HEK293 (cell line): ENCODE measurements around the gene GBX2.

ENCODE experiments used
- CTCF ChIA-PET: fragments of 350-600 bp; formaldehyde crosslinking; extraction: SDS; loops from one replicate; lab custom pipeline; 2021; ENCODE audit warnings: antibody characterized with exemption; lab: Yijun Ruan, JAX
- POLR2A ChIA-PET: fragments of 300-600 bp; formaldehyde crosslinking; extraction: SDS; loops from one replicate; lab custom pipeline; 2020; ENCODE audit warnings: antibody characterized with exemption, inconsistent platforms; lab: Yijun Ruan, JAX
- H3K27ac ChIP-seq: fragments of 200-500 bp; sonication (Bioruptor generic); 2 replicates; pipeline ENCODE4 v1.5.1; 2014; ENCODE audit warnings: low read depth, low read length, control low read depth, inconsistent platforms; ENCODE audit errors: extremely low read depth
- H3K36me3 ChIP-seq, 2 experiments: fragments of 200-500 bp in 1 of 2; sonication (Bioruptor generic) in 1 of 2; 1 replicate in 1 of 2; 2 replicates in 1 of 2; pipeline ENCODE4 v1.5.1; 2014 to 2017; ENCODE audit warnings: inconsistent platforms in 2 of 2, low read length in 2 of 2; ENCODE audit not compliant: control insufficient read depth in 2 of 2, insufficient read depth in 1 of 2
- H3K4me1 ChIP-seq: fragments of 200-500 bp; sonication (Bioruptor generic); 2 replicates; pipeline ENCODE4 v1.5.1; 2014; ENCODE audit warnings: mild to moderate bottlenecking, low read length, inconsistent platforms; ENCODE audit not compliant: control insufficient read depth, insufficient read depth
- H3K4me3 ChIP-seq: 2 replicates; pipeline ENCODE4 v1.5.1; 2011; ENCODE audit warnings: low read depth, mild to moderate bottlenecking, control low read depth, low read length, moderate library complexity
- H3K9me3 ChIP-seq: fragments of 200-500 bp; sonication (Bioruptor generic); 2 replicates; pipeline ENCODE4 v1.5.1; 2014; ENCODE audit warnings: low read depth, low read length, inconsistent platforms; ENCODE audit not compliant: control insufficient read depth, insufficient read depth
- EGR2 ChIP-seq: fragments of 450-650 bp; formaldehyde crosslinking; IDR thresholded peaks from 2 replicates; pipeline ENCODE4 v1.5.1; 2016; ENCODE audit warnings: low read depth, missing biosample characterization, missing genetic modification characterization
- KLF1 ChIP-seq: fragments of 450-650 bp; formaldehyde crosslinking; IDR thresholded peaks from 2 replicates; pipeline ENCODE4 v1.5.1; 2016; ENCODE audit warnings: missing biosample characterization, missing genetic modification characterization
- KLF9 ChIP-seq: fragments of 450-650 bp; formaldehyde crosslinking; IDR thresholded peaks from 2 replicates; pipeline ENCODE4 v1.5.1; 2016; ENCODE audit warnings: missing biosample characterization, missing genetic modification characterization, low read depth
- TRIM28 ChIP-seq: IDR thresholded peaks from 2 replicates; pipeline ENCODE4 v1.6.1; 2011; ENCODE audit warnings: low read length, control low read depth, borderline replicate concordance
- YY1 ChIP-seq: fragments of 450-650 bp; formaldehyde crosslinking; IDR thresholded peaks from 2 replicates; pipeline ENCODE4 v1.5.1; 2018; ENCODE audit warnings: missing biosample characterization, missing genetic modification characterization
- ZBTB7A ChIP-seq: fragments of 450-650 bp; formaldehyde crosslinking; IDR thresholded peaks from 2 replicates; pipeline ENCODE4 v1.5.1; 2016; ENCODE audit warnings: low read depth, missing biosample characterization, missing genetic modification characterization
- ZNF112 ChIP-seq: fragments of 450-650 bp; formaldehyde crosslinking; IDR thresholded peaks from 2 replicates; pipeline ENCODE4 v1.5.0; 2017; ENCODE audit warnings: missing biosample characterization, missing genetic modification characterization
- ZNF146 ChIP-seq: fragments of 450-650 bp; formaldehyde crosslinking; IDR thresholded peaks from 2 replicates; pipeline ENCODE4 v1.5.1; 2016; ENCODE audit warnings: missing biosample characterization, missing genetic modification characterization
- ZNF341 ChIP-seq: fragments of 450-650 bp; formaldehyde crosslinking; IDR thresholded peaks from 2 replicates; pipeline ENCODE4; 2016; ENCODE audit warnings: low read depth, missing biosample characterization, missing genetic modification characterization
- ZNF354C ChIP-seq: fragments of 450-650 bp; formaldehyde crosslinking; IDR thresholded peaks from 2 replicates; pipeline ENCODE4 v1.5.1; 2016; ENCODE audit warnings: missing biosample characterization, missing genetic modification characterization, low read depth, borderline replicate concordance
- ZNF404 ChIP-seq: fragments of 450-650 bp; formaldehyde crosslinking; IDR thresholded peaks from 2 replicates; pipeline ENCODE4 v1.5.1; 2017; ENCODE audit warnings: missing biosample characterization, missing genetic modification characterization
- ZNF426 ChIP-seq: fragments of 450-650 bp; formaldehyde crosslinking; IDR thresholded peaks from 2 replicates; pipeline ENCODE4 v1.5.1; 2017; ENCODE audit warnings: missing biosample characterization, missing genetic modification characterization, mild to moderate bottlenecking, inconsistent platforms, moderate library complexity
- ZNF473 ChIP-seq: fragments of 450-650 bp; formaldehyde crosslinking; IDR thresholded peaks from 2 replicates; pipeline ENCODE4 v1.5.1; 2017; ENCODE audit warnings: missing biosample characterization, missing genetic modification characterization
- ZNF548 ChIP-seq: fragments of 450-650 bp; formaldehyde crosslinking; IDR thresholded peaks from 2 replicates; pipeline ENCODE4 v1.5.1; 2016; ENCODE audit warnings: missing biosample characterization, missing genetic modification characterization
- TF ChIP-seq, protein P1 (sequence below): fragments of 450-650 bp; formaldehyde crosslinking; IDR thresholded peaks from 2 replicates; pipeline ENCODE4 v1.5.0; 2017; ENCODE audit warnings: missing biosample characterization, missing genetic modification characterization, borderline replicate concordance
- TF ChIP-seq, protein P2 (sequence below): fragments of 450-650 bp; formaldehyde crosslinking; IDR thresholded peaks from 2 replicates; pipeline ENCODE4 v1.5.1; 2016; ENCODE audit warnings: missing biosample characterization, missing genetic modification characterization
- TF ChIP-seq, protein P3 (sequence below): fragments of 450-650 bp; formaldehyde crosslinking; optimal IDR thresholded peaks from 2 replicates; pipeline ENCODE3; 2016; ENCODE audit warnings: missing biosample characterization, mild to moderate bottlenecking, missing genetic modification characterization

GBX2 gene

DNA sequence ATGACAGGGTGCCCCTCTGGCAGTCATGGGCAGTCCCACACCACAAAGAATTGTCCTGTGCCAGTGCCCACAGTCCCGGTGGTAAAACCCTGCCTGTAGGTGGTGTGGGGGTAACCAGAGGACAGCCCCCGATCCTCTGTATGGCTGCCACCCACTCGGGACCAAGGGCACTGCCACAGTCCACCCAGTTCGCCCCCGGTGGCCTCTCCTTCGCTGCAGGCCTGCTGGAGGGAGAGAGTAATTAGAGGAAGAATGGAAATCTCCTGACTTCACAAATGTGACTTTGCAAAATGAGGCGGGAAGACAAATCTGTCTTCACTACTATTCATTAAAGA, 11.4 kb downstream of the GBX2 start:
- no peaks in the 10 kb centered on the region; the same call in 1 of the 2 replicates for H3K4me1 ChIP-seq
- H3K36me3 ChIP-seq: no peaks in the 10 kb centered on the region
- H3K4me3 ChIP-seq: no peak overlapping the region
- CTCF ChIA-PET: no interaction called here
- TF ChIP-seq, protein P1, sequence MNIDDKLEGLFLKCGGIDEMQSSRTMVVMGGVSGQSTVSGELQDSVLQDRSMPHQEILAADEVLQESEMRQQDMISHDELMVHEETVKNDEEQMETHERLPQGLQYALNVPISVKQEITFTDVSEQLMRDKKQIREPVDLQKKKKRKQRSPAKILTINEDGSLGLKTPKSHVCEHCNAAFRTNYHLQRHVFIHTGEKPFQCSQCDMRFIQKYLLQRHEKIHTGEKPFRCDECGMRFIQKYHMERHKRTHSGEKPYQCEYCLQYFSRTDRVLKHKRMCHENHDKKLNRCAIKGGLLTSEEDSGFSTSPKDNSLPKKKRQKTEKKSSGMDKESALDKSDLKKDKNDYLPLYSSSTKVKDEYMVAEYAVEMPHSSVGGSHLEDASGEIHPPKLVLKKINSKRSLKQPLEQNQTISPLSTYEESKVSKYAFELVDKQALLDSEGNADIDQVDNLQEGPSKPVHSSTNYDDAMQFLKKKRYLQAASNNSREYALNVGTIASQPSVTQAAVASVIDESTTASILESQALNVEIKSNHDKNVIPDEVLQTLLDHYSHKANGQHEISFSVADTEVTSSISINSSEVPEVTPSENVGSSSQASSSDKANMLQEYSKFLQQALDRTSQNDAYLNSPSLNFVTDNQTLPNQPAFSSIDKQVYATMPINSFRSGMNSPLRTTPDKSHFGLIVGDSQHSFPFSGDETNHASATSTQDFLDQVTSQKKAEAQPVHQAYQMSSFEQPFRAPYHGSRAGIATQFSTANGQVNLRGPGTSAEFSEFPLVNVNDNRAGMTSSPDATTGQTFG: no peak
- TF ChIP-seq EGR2 (tag by site-specific recombination): 0 out of 2 replicates have a peak, but pooled peaks have one; percentile 40
- TF ChIP-seq, all 188 proteins: peak for 1
- Histone ChIP-seq H3K9me3 (no peaks in the 10 kb centered on the region), H3K27ac (no peak overlapping the region)
- POLR2A ChIA-PET: no interaction called here

DNA sequence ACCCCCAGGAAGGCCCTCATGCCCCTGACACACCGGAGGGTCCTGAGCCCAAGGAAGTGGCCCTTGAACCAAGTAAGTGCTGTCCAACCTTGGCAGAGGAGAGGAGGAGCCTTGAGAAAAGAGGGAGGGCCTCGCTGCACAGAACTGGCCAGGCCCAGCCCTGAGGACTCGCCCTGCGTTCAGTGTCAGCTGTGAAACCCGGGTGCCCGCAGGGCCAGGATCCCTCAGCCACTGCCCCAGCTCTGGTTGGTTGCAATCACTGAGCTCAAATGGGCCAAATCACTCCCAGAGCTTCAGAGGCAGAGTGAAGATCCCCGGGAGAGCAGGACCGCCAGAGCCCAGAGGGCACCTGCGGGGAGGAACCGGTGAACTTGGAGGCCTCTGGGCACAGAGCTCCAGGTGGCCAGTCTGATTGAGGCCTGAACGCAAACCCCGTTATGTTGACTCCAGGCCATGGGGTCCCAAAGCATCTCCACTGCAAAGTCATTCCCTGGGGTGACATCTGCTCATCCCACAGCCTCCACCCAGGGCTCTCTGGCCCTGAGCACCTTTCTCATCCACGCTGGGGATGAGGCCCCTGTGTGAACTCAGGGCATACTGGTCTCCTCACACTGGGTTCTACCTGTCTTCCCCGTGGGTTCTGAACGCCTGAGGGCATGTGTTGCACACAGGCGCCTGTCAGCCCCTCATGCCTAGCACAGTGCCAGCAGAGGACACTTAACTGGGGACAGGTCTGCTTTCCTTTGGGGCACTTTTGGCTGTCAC, 11.9 kb downstream of the GBX2 start:
- Histone ChIP-seq H3K36me3 (no peaks in the 10 kb centered on the region), H3K9me3 (no peaks in the 10 kb centered on the region), H3K27ac (no peak overlapping the region), H3K4me3 (no peak overlapping the region), H3K4me1 (no peaks in the 10 kb centered on the region)
- ChIA-PET POLR2A (no interaction called here), CTCF (no interaction called here)
- TF ChIP-seq ZNF112 (tag by site-specific recombination): no peak
- TF ChIP-seq ZNF548 (tag by site-specific recombination): no peak
- no peak for TF ChIP-seq KLF1 (tag by site-specific recombination)
- TF ChIP-seq TRIM28: no peak
- TF ChIP-seq ZNF404: no peak
- TF ChIP-seq ZNF473: no peak

DNA sequence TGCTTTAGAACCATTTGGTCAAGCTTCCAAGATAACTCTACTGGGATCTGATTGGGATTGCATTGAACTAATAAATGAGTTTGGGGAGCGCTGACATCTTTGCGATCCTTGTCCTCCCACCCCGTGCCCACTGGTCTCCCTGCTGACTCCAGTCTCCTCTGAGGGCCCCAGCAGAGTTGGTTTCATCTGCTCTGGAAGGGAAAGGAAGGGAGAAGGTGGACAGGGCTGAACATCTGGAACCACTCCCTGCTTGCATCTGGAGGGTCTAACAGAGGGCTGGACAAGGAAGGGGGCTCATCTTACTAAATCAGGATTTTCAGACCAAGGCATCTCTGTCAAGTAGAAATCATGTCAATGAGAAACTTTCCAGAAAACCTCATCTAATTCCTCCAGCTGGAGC, 12.8 kb downstream of the GBX2 start:
- no peak overlapping the region for H3K4me3 ChIP-seq
- TF ChIP-seq, protein P2, sequence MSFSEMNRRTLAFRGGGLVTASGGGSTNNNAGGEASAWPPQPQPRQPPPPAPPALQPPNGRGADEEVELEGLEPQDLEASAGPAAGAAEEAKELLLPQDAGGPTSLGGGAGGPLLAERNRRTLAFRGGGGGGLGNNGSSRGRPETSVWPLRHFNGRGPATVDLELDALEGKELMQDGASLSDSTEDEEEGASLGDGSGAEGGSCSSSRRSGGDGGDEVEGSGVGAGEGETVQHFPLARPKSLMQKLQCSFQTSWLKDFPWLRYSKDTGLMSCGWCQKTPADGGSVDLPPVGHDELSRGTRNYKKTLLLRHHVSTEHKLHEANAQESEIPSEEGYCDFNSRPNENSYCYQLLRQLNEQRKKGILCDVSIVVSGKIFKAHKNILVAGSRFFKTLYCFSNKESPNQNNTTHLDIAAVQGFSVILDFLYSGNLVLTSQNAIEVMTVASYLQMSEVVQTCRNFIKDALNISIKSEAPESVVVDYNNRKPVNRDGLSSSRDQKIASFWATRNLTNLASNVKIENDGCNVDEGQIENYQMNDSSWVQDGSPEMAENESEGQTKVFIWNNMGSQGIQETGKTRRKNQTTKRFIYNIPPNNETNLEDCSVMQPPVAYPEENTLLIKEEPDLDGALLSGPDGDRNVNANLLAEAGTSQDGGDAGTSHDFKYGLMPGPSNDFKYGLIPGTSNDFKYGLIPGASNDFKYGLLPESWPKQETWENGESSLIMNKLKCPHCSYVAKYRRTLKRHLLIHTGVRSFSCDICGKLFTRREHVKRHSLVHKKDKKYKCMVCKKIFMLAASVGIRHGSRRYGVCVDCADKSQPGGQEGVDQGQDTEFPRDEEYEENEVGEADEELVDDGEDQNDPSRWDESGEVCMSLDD (tag by site-specific recombination): no peak
- TF ChIP-seq ZNF146: no peak
- TF ChIP-seq, protein P3, sequence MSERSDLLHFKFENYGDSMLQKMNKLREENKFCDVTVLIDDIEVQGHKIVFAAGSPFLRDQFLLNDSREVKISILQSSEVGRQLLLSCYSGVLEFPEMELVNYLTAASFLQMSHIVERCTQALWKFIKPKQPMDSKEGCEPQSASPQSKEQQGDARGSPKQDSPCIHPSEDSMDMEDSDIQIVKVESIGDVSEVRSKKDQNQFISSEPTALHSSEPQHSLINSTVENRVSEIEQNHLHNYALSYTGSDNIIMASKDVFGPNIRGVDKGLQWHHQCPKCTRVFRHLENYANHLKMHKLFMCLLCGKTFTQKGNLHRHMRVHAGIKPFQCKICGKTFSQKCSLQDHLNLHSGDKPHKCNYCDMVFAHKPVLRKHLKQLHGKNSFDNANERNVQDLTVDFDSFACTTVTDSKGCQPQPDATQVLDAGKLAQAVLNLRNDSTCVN (tag by site-specific recombination): no peak
- no peak for TF ChIP-seq ZNF354C (tag by site-specific recombination)
- no peak for TF ChIP-seq YY1 (tag by site-specific recombination)
- TF ChIP-seq ZBTB7A: no peak
- TF ChIP-seq ZNF341 (tag by site-specific recombination): no peak
- no peak for TF ChIP-seq ZNF426 (tag by site-specific recombination)
- TF ChIP-seq KLF9 (tag by site-specific recombination): no peak
- TF ChIP-seq, all 188 proteins: peak for 0
- Histone ChIP-seq H3K27ac (no peak overlapping the region), H3K4me1 (no peaks in the 10 kb centered on the region), H3K36me3 (no peaks in the 10 kb centered on the region), H3K9me3 (no peaks in the 10 kb centered on the region)
- ChIA-PET CTCF (no interaction called here), POLR2A (no interaction called here)
